Right lobe of liver (tissue), 6 donors: ENCODE data around the gene C9. TPM values are rescaled to one million over a fixed set of nuclear protein-coding genes. Genes with fewer than 3 reads are reported as not detected.

ENCODE experiments used
- ATAC-seq, 4 donors: fragments of 200-7000 bp; cut with Tn5 transposase; one replicate each; pipeline ENCODE4 v1.9.1; 2020; ENCODE audit warnings: mild to moderate bottlenecking in 4 of 4, moderate library complexity in 4 of 4
- DNase-seq, 3 donors: peaks; one replicate each; pipeline ENCODE4 v3.0.0-alpha.2; 2020
- H3K27ac ChIP-seq, 3 donors: fragments of 200-600 bp; one replicate each; pipeline ENCODE4 v1.8.0; 2022
- H3K27me3 ChIP-seq, 2 donors: fragments of 200-600 bp; one replicate each; pipeline ENCODE4 v1.8.0; 2022
- H3K36me3 ChIP-seq, 4 donors: fragments of 200-600 bp; sonication (generic) in 1 of 4; one replicate each; pipeline versions ENCODE4 v1.5.1 to v1.8.0; 2017 to 2022; ENCODE audit warnings: control low read depth in 1 of 4
- H3K4me1 ChIP-seq, 4 donors: fragments of 200-600 bp; sonication (generic) in 1 of 4; one replicate each; pipeline versions ENCODE4 v1.5.1 to v1.8.0; 2017 to 2022; ENCODE audit warnings: control low read depth in 1 of 4
- H3K4me3 ChIP-seq, 3 donors: fragments of 200-600 bp; one replicate each; pipeline ENCODE4 v1.8.0; 2022
- H3K9me3 ChIP-seq, 4 donors: fragments of 200-600 bp; sonication (generic) in 1 of 4; one replicate each; pipeline versions ENCODE4 v1.5.1 to v1.8.0; 2017 to 2022; ENCODE audit warnings: control low read depth in 1 of 4
- POLR2A ChIP-seq: fragments of 450-650 bp; IDR thresholded peaks from one replicate; pipeline ENCODE4 v1.6.1; 2017; ENCODE audit warnings: antibody characterized with exemption, mild to moderate bottlenecking
- WGBS: methylation state at CpG from one replicate; pipeline ENCODE4 v1.1.6; 2018; ENCODE audit warnings: low coverage, low lambda C conversion rate; ENCODE audit not compliant: insufficient coverage; ENCODE audit errors: missing lambda C conversion rate; 5-methylcytosine and 5-hydroxymethylcytosine counted together
- intact Hi-C, 2 donors: fragments of 100-400 bp; cut with DNase I; formaldehyde crosslinking; loops; one replicate each; pipeline versions ENCODE4 v1.11.2 to v1.14.1; 2022
- total RNA-seq, 6 experiments: library from RNA; depleted of rRNA in 2 of 6; stranded (reverse); fragments of >200 nt in 2 of 6; fragmentation: NEBNext Ultra II Directional in 3 of 6; extraction: Animal tissue kit (Norgen Biotek cat#: 25700) in 3 of 6; gene quantifications; one replicate each; pipeline versions ENCODE4 v1.1.0 to v1.2.4, GENCODE V29; 2016 to 2023
- TF ChIP-seq, protein P1 (sequence below), 4 donors: fragments of 200-600 bp in 3 of 4; fragments of 450-650 bp in 1 of 4; IDR thresholded peaks; one replicate each; pipeline versions ENCODE4 v1.5.1 to v1.8.0; 2016 to 2022; ENCODE audit warnings: antibody characterized with exemption in 4 of 4, mild to moderate bottlenecking in 2 of 4
- donor health status: DM: no; HTN: yes; CAD: no.
- donor health status: DM: no; HTN: no; CAD: no.
- donor health status: DM: no; HTN: no; CAD: no.
- donor health status: DM: no; HTN: yes; CAD: no.
- donor health status: DM: no; HTN: yes; CAD: no.

The C9 gene
- total RNA-seq, 6 experiments from 2014 or later, result 926 to 1,698 (median 1,449) TPM

- Histone ChIP-seq H3K27ac (no peak overlapping the region), H3K4me1 (peaks cover 0 to 37% (median 16%) of the 10 kb centered on the region in 4 donors), H3K36me3 (peaks cover 0 to 4% (median 1%) of the 10 kb centered on the region in 4 donors), H3K4me3 (no peak overlapping the region), H3K27me3 (no peaks in the 10 kb centered on the region), H3K9me3 (no peaks in the 10 kb centered on the region)
- 86% methylated on average over 1 of the region's 1 CpG for WGBS
- DNase-seq (no peak), ATAC-seq (no peak)
- no peak for TF ChIP-seq POLR2A
- TF ChIP-seq, protein P1, sequence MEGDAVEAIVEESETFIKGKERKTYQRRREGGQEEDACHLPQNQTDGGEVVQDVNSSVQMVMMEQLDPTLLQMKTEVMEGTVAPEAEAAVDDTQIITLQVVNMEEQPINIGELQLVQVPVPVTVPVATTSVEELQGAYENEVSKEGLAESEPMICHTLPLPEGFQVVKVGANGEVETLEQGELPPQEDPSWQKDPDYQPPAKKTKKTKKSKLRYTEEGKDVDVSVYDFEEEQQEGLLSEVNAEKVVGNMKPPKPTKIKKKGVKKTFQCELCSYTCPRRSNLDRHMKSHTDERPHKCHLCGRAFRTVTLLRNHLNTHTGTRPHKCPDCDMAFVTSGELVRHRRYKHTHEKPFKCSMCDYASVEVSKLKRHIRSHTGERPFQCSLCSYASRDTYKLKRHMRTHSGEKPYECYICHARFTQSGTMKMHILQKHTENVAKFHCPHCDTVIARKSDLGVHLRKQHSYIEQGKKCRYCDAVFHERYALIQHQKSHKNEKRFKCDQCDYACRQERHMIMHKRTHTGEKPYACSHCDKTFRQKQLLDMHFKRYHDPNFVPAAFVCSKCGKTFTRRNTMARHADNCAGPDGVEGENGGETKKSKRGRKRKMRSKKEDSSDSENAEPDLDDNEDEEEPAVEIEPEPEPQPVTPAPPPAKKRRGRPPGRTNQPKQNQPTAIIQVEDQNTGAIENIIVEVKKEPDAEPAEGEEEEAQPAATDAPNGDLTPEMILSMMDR (IDR thresholded peaks at IDR 0.05), result no peak
- intact Hi-C loops, result no loop called here
Measured at GRCh38 chr5:39352951-39353350, 11.3 kb downstream of the C9 start.

DNA sequence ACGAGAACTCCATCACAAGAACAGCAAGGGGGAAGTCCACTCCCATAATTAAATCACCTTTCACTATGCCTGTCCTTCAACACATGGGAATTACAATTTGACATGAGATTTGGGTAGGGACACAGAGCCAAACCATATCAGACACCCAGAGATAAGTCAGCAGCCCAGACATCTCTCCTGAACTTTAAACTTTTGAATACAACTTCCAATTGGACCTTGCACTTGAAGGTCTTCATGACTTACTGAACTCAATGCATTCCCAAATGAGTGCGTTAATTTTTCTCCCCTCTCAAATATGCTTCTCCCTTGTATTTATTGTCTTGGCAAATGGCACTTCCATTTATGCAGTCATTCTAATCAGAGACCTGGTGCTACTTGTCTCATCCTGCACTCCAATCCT is 12.1 kb downstream of the C9 start:
- no peak for DNase-seq
- Histone ChIP-seq H3K4me3 (no peak overlapping the region), H3K4me1 (peaks cover 0 to 29% (median 13%) of the 10 kb centered on the region in 4 donors), H3K27ac (peak overlapping the region in 1 of 3 donors; percentile 30), H3K9me3 (no peaks in the 10 kb centered on the region), H3K36me3 (peaks cover 0 to 4% (median 1%) of the 10 kb centered on the region in 4 donors), H3K27me3 (no peaks in the 10 kb centered on the region)
- TF ChIP-seq POLR2A, result no peak
- TF ChIP-seq, protein P1 (IDR thresholded peaks at IDR 0.05), result no peak
- WGBS, result 64% methylated on average over 2 of the region's 2 CpGs
- intact Hi-C loops, result no loop called here
- peak; percentile 20 to 60 (median 50) for ATAC-seq

GRCh38 chr5:39349484-39349883 is 14.8 kb downstream of the C9 start:
- Histone ChIP-seq H3K4me3 (no peak overlapping the region), H3K4me1 (peaks cover 0 to 26% (median 7%) of the 10 kb centered on the region in 4 donors), H3K27me3 (no peaks in the 10 kb centered on the region), H3K36me3 (peaks cover 0 to 3% (median 0%) of the 10 kb centered on the region in 4 donors), H3K9me3 (no peaks in the 10 kb centered on the region), H3K27ac (no peak overlapping the region)
- TF ChIP-seq, protein P1 (IDR thresholded peaks at IDR 0.05), result no peak
- TF ChIP-seq POLR2A, result no peak
- intact Hi-C loops, result no loop called here
- WGBS, result 75% methylated on average over 4 of the region's 4 CpGs
- ATAC-seq (peak; percentile 42 to 63 (median 47)), DNase-seq (no peak)

DNA sequence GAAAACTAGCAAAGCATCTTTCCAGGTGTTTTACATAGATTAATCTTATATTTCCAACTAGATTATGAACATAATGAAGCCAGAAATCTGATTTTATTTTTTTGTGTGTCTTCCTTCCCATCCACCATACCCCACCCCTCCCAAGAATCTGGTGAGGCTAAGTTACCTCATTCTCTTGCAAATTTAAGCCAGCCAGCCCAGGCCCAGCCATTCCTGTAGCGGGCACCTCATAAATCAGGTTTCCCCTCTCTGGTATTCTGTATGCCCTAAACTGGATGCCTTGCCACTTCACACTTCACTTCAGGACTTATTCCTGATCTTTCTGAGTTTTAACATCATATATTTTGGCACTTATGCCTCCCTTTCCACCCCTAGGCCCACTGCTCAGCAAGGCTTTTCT is 21.8 kb downstream of the C9 start:
- DNase-seq (no peak), ATAC-seq (peak in 2 of 4 donors; percentile 29 to 37)
- H3K4me3 ChIP-seq, result no peak overlapping the region
- peaks cover 0 to 45% (median 20%) of the 10 kb centered on the region in 4 donors for H3K36me3 ChIP-seq
- no peak for TF ChIP-seq POLR2A
- TF ChIP-seq, protein P1 (IDR thresholded peaks at IDR 0.05), result no peak
- H3K27ac ChIP-seq, result no peak overlapping the region
- H3K27me3 ChIP-seq, result no peaks in the 10 kb centered on the region
- WGBS, result 80% methylated on average over 1 of the region's 1 CpG
- peaks cover 0 to 15% (median 0%) of the 10 kb centered on the region in 4 donors for H3K4me1 ChIP-seq
- no peaks in the 10 kb centered on the region for H3K9me3 ChIP-seq
- intact Hi-C loops, result no loop called here
